ENCODE data around the gene EFEMP2.

The EFEMP2 gene

GRCh38 chr11:65884716-65885092 is 12.1 kb upstream of the EFEMP2 start:
- DNase-seq, result peak; percentile 64 to 81 (median 75)

- no peak for DNase-seq
Measured at GRCh38 chr11:65883786-65884715, 11.5 kb upstream of the EFEMP2 start.

GRCh38 chr11:65883058-65883761 is 10.6 kb upstream of the EFEMP2 start:
- DNase-seq, result no peak

GRCh38 chr11:65882120-65883057 is 9.8 kb upstream of the EFEMP2 start:
- no peak for DNase-seq

- no peak for DNase-seq
Measured at GRCh38 chr11:65880844-65881421, 8.3 kb upstream of the EFEMP2 start.

GRCh38 chr11:65880027-65880426 is 7.4 kb upstream of the EFEMP2 start:
- DNase-seq, result no peak

- DNase-seq, result peak in 1 of 5 donors; percentile 35
Measured at GRCh38 chr11:65879617-65880016, 7.0 kb upstream of the EFEMP2 start, which contains the start of gene CTSW. Gene CTSW, plus strand, starts transcription at chr11:65879837. Its CDS starts 18 bp downstream, at chr11:65879855.

GRCh38 chr11:65873318-65874156 is 937 bp upstream of the EFEMP2 start:
- DNase-seq, result peak; percentile 93 to 96 (median 94)

- no peak for DNase-seq
Measured at GRCh38 chr11:65871811-65872548, 620 bp downstream of the EFEMP2 start.

GRCh38 chr11:65870706-65871681 is 1.6 kb downstream of the EFEMP2 start:
- DNase-seq, result no peak

GRCh38 chr11:65870307-65870658 is 2.3 kb downstream of the EFEMP2 start:
- no peak for DNase-seq

- DNase-seq, result no peak
Measured at GRCh38 chr11:65869643-65870306, 2.8 kb downstream of the EFEMP2 start.

GRCh38 chr11:65868907-65869306 is 3.7 kb downstream of the EFEMP2 start:
- DNase-seq, result no peak

GRCh38 chr11:65868076-65868667 is 4.4 kb downstream of the EFEMP2 start:
- no peak for DNase-seq

- no peak for DNase-seq
Measured at GRCh38 chr11:65867284-65868071, 5.1 kb downstream of the EFEMP2 start.

- DNase-seq, result no peak
Measured at GRCh38 chr11:65866509-65867283, 5.9 kb downstream of the EFEMP2 start.
